Neural progenitor cell (in vitro differentiated cells): Measurements from ENCODE around the gene RAB17. TPM values are rescaled to one million over a fixed set of nuclear protein-coding genes. Genes with fewer than 3 reads are reported as not detected.

Experiments used
- DNase-seq: peaks from one replicate; pipeline ENCODE4 v3.0.0-alpha.2; 2016; ENCODE audit warnings: low spot score
- H2AFZ ChIP-seq: fragments of 200-600 bp; sonication (generic); replicated peaks from 2 replicates; pipeline ENCODE4 v1.6.1; 2016; ENCODE audit warnings: antibody characterized with exemption
- H3F3A ChIP-seq: fragments of 200-600 bp; sonication (generic); 2 replicates; pipeline ENCODE4 v1.6.1; 2016; ENCODE audit warnings: antibody characterized with exemption, low read depth
- H3K27ac ChIP-seq: fragments of 200-600 bp; sonication (generic); 2 replicates; pipeline ENCODE4 v1.5.1; 2016; ENCODE audit warnings: mild to moderate bottlenecking
- H3K27me3 ChIP-seq: fragments of 200-600 bp; sonication (generic); 2 replicates; pipeline ENCODE4 v1.6.1; 2016; ENCODE audit warnings: mild to moderate bottlenecking, moderate library complexity
- H3K36me3 ChIP-seq: fragments of 200-600 bp; sonication (generic); 2 replicates; pipeline ENCODE4 v1.5.1; 2016
- H3K4me1 ChIP-seq: fragments of 200-600 bp; sonication (generic); 2 replicates; pipeline ENCODE4 v1.6.1; 2016; ENCODE audit warnings: mixed run types
- H3K4me2 ChIP-seq: fragments of 200-600 bp; sonication (generic); 2 replicates; pipeline ENCODE4 v1.6.1; 2016
- H3K4me3 ChIP-seq: fragments of 200-600 bp; sonication (generic); 2 replicates; pipeline ENCODE4 v1.5.1; 2016
- H3K79me2 ChIP-seq: fragments of 200-600 bp; sonication (generic); 2 replicates; pipeline ENCODE4 v1.6.1; 2016; ENCODE audit warnings: low read depth
- H3K9ac ChIP-seq: fragments of 200-600 bp; sonication (generic); 2 replicates; pipeline ENCODE4 v1.6.1; 2016
- H3K9me3 ChIP-seq: fragments of 200-600 bp; sonication (generic); 2 replicates; pipeline ENCODE4 v1.5.1; 2016; ENCODE audit warnings: low read depth
- H4K20me1 ChIP-seq: fragments of 200-600 bp; sonication (generic); 2 replicates; pipeline ENCODE4 v1.6.1; 2016; ENCODE audit warnings: low read depth
- H3K27ac Mint-ChIP-seq: 3 replicates; pipeline ENCODE4 v1.8.0; 2021; ENCODE audit warnings: mixed read lengths
- H3K27me3 Mint-ChIP-seq: 2 replicates; pipeline ENCODE4 v1.8.0; 2022; ENCODE audit warnings: low read depth, mild to moderate bottlenecking, inconsistent platforms, moderate library complexity, mixed read lengths; ENCODE audit not compliant: insufficient read depth
- H3K36me3 Mint-ChIP-seq: 3 replicates; pipeline ENCODE4 v1.8.0; 2021; ENCODE audit warnings: mixed read lengths
- H3K4me1 Mint-ChIP-seq: 3 replicates; pipeline ENCODE4 v1.8.0; 2021; ENCODE audit warnings: mixed read lengths
- H3K4me3 Mint-ChIP-seq: 3 replicates; pipeline ENCODE4 v1.8.0; 2021; ENCODE audit warnings: mild to moderate bottlenecking, moderate library complexity, mixed read lengths
- H3K9me3 Mint-ChIP-seq: 3 replicates; pipeline ENCODE4 v1.8.0; 2020; ENCODE audit warnings: mixed read lengths
- CTCF ChIP-seq: fragments of 200-600 bp; sonication (generic); IDR thresholded peaks from 2 replicates; pipeline ENCODE4 v1.5.1; 2017; ENCODE audit warnings: antibody characterized with exemption, mild to moderate bottlenecking
- EZH2 ChIP-seq: fragments of 200-600 bp; sonication (generic); IDR thresholded peaks from 2 replicates; pipeline ENCODE4 v1.6.1; 2017; ENCODE audit warnings: antibody characterized with exemption, mild to moderate bottlenecking, moderate library complexity
- EZH2phosphoT487 ChIP-seq: fragments of 200-600 bp; sonication (generic); IDR thresholded peaks from 2 replicates; pipeline ENCODE4 v1.6.1; 2017; ENCODE audit warnings: antibody characterized with exemption
- total RNA-seq: library from RNA; depleted of rRNA; stranded (reverse); fragments of >200 nt; gene quantifications from 2 replicates; pipeline ENCODE4 v1.2.3, GENCODE V29; 2015; ENCODE audit warnings: low replicate concordance

The RAB17 gene
- total RNA-seq, 1 donor from 2014 or later, result not detected

GRCh38 chr2:237604960-237605359 lies 14.4 kb upstream of the RAB17 start:
- no peaks in the 10 kb centered on the region for H3K36me3 Mint-ChIP-seq
- H3K4me1 Mint-ChIP-seq, result peaks cover 26% of the 10 kb centered on the region
- Histone ChIP-seq H3F3A (peaks cover 16% of the 10 kb centered on the region), H3K27me3 (no peaks in the 10 kb centered on the region), H4K20me1 (no peaks in the 10 kb centered on the region), H3K4me2 (no peak overlapping the region), H3K4me1 (peaks cover 25% of the 10 kb centered on the region), H3K9ac (no peak overlapping the region), H3K9me3 (no peaks in the 10 kb centered on the region), H3K4me3 (no peak overlapping the region), H3K27ac (no peak overlapping the region), H3K36me3 (no peaks in the 10 kb centered on the region), H2AFZ (no peak overlapping the region), H3K79me2 (no peaks in the 10 kb centered on the region)
- no peak overlapping the region for H3K27ac Mint-ChIP-seq
- no peak overlapping the region for H3K4me3 Mint-ChIP-seq
- TF ChIP-seq CTCF, result no peak
- TF ChIP-seq EZH2, result no peak
- no peak for TF ChIP-seq EZH2phosphoT487
- peaks cover 7% of the 10 kb centered on the region for H3K27me3 Mint-ChIP-seq
- no peak for DNase-seq
- H3K9me3 Mint-ChIP-seq, result peaks cover 16% of the 10 kb centered on the region

GRCh38 chr2:237604391-237604790 lies 13.9 kb upstream of the RAB17 start:
- Histone ChIP-seq H4K20me1 (no peaks in the 10 kb centered on the region), H3K4me2 (no peak overlapping the region), H3K27me3 (no peaks in the 10 kb centered on the region), H3K4me3 (no peak overlapping the region), H3K27ac (no peak overlapping the region), H3K4me1 (peaks cover 25% of the 10 kb centered on the region), H3K9ac (no peak overlapping the region), H3K9me3 (no peaks in the 10 kb centered on the region), H2AFZ (no peak overlapping the region), H3K36me3 (no peaks in the 10 kb centered on the region), H3K79me2 (no peaks in the 10 kb centered on the region), H3F3A (peaks cover 16% of the 10 kb centered on the region)
- Mint-ChIP-seq H3K4me1 (peaks cover 29% of the 10 kb centered on the region), H3K27me3 (peaks cover 7% of the 10 kb centered on the region), H3K4me3 (no peak overlapping the region), H3K36me3 (no peaks in the 10 kb centered on the region), H3K27ac (no peak overlapping the region), H3K9me3 (peaks cover 16% of the 10 kb centered on the region)
- no peak for DNase-seq
- no peak for TF ChIP-seq EZH2
- no peak for TF ChIP-seq CTCF
- TF ChIP-seq EZH2phosphoT487, result no peak

- peak; percentile 44 for DNase-seq
- H3K9me3 Mint-ChIP-seq, result peaks cover 16% of the 10 kb centered on the region
- H3K36me3 Mint-ChIP-seq, result no peaks in the 10 kb centered on the region
- H3K27me3 Mint-ChIP-seq, result peaks cover 7% of the 10 kb centered on the region
- TF ChIP-seq EZH2 (no peak), CTCF (no peak), EZH2phosphoT487 (no peak)
- no peak overlapping the region for H3K4me3 Mint-ChIP-seq
- Histone ChIP-seq H3K4me2 (peak overlapping the region; percentile 28), H3K36me3 (no peaks in the 10 kb centered on the region), H3K79me2 (no peaks in the 10 kb centered on the region), H4K20me1 (no peaks in the 10 kb centered on the region), H3F3A (peaks cover 16% of the 10 kb centered on the region), H3K27me3 (no peaks in the 10 kb centered on the region), H3K9me3 (no peaks in the 10 kb centered on the region), H2AFZ (peak overlapping the region; percentile 65), H3K27ac (no peak overlapping the region), H3K4me3 (no peak overlapping the region), H3K4me1 (peaks cover 25% of the 10 kb centered on the region), H3K9ac (no peak overlapping the region)
- peaks cover 33% of the 10 kb centered on the region for H3K4me1 Mint-ChIP-seq
- H3K27ac Mint-ChIP-seq, result peak overlapping the region; percentile 43
Measured at GRCh38 chr2:237603718-237604362, 13.3 kb upstream of the RAB17 start.
